Effector CD4-positive, alpha-beta T cell (primary cell): ENCODE data around the gene DPP6.

ENCODE experiments used
- DNase-seq: peaks from one replicate; pipeline ENCODE4 v3.0.0-alpha.2; 2020

DPP6 gene

DNA sequence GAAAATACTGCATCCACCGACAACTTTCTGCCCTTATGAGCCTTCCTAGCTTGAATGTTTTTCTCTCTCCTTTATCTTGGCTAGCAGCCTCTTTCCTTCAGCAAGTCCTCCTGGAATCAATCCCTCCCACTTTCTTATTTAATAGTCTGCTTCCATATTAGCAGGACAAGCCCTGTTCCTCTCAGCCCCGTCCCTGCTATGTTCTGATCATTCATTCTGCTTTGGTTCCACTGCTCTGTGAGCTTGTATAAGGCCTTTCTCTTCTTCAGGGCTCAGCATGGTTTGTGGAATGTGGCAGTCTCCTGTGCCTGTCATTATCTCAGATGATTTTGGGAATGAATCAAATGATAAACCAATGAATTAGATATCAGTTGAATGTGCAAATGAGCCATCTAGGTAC lies 420.1 kb downstream of the DPP6 start:
- DNase-seq = no peak

DNA sequence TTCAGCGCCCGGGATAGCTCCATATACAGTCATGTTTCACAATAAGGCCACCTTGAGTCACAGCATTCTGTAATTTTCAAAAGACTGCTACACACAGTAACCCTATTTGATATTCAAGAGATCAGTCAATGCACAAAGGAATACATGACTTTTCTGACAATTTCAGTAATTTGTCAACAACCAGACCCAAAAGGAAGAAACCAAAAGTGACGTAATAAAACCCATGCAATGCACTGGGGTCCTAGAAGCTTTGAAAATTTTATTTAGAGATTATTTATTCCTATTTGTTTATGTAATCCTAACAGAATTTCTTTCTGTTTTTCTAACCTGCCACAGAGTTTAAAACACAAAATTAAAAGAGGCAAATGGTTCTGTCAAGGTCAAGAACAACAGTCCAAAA lies 421.2 kb downstream of the DPP6 start:
- DNase-seq = no peak

GRCh38 chr7:154474903-154475520 lies 422.8 kb downstream of the DPP6 start:
- no peak for DNase-seq

- no peak for DNase-seq
Observed at GRCh38 chr7:154475864-154476263, 423.7 kb downstream of the DPP6 start.

GRCh38 chr7:154480817-154481216 lies 428.6 kb downstream of the DPP6 start:
- DNase-seq = no peak

- no peak for DNase-seq
Observed at GRCh38 chr7:154482863-154483262, 430.7 kb downstream of the DPP6 start.

GRCh38 chr7:154484406-154484805 lies 432.2 kb downstream of the DPP6 start:
- DNase-seq = no peak

DNA sequence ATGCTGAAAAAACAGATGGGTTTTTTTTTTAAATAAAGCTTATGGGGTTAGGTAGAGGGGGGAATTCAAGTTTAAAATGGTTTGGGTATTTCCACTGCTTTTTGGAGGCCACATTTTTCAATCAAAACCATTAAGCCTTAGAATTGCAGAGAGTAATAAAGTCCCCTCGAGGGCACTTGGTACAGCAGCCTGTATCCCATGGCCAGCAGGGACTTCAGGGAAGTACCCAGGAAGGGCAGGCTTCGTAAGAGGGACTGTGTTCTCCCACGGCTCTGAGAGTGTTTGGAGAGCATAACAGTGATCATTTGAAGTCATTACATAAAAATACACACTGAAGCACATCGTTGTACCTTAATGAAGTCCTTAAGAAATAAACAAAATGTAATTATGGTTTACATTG lies 432.7 kb downstream of the DPP6 start:
- DNase-seq = no peak

GRCh38 chr7:154489897-154490296 lies 437.7 kb downstream of the DPP6 start:
- no peak for DNase-seq

GRCh38 chr7:154493594-154493993 lies 441.4 kb downstream of the DPP6 start:
- DNase-seq = no peak

GRCh38 chr7:154497751-154498150 lies 445.6 kb downstream of the DPP6 start:
- no peak for DNase-seq

DNA sequence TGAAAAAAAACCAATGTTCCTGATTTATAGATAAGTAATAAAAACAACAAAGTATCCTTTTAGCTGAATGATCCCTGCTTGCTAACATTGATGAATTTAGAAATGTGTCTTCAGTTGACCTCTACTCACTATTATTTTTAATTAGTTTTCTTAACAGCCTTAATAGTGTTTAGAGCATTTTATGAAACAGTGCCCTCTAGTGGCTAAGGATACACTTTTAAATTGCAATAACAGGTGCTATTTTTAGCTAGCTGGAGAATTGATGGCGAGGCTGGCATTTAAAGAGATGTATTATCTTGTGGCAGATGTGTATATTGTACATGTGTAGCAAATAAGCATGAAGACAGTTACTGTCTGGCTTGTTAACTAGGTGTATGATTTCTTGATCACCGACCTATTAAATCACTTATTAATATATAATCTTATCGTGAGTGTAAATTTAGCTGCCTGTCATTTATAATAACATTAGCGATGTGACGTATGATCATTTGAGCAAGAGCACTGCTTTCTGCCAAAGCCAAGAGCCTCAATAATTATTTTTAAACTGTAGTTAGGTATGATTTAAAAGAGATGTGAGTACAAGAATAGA lies 451.9 kb downstream of the DPP6 start:
- DNase-seq = no peak

DNA sequence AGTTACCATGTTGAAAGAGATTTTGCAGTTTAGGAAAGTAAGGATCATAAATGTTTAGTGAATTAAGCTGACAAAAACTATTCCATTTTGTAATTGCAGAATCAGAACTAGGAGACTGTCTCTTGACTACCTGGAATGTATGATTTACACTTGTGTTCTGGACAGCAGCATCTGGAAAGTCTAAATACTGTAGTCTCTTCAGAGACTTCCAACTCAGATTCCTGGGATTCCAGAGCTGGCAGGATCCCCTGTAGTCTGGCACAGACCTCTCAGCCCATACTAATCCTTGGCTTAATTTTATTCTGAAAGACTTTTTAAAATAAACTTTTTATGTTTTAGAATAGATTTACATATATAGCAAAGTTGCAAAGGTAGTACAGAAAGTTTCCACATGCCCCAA lies 452.7 kb downstream of the DPP6 start:
- no peak for DNase-seq

GRCh38 chr7:154505362-154505761 lies 453.2 kb downstream of the DPP6 start:
- DNase-seq = no peak

DNA sequence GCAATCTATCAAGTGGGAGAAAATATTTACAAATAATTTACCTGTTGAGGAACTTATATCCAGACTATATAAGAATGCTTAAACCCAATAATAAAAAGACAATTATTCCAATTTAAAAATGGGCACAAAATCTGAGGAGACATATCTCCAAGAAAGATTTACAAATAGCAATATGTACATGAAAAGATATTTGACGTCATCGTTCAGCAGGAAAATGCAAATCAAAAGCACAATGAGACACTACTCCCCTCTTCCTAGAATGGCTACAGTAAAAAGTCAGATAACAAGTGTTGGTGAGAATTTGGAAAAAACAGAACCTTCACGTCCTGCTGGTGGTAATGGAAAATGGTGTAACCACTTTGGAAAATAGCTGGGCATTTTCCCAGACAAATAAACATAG lies 457.0 kb downstream of the DPP6 start:
- no peak for DNase-seq

DNA sequence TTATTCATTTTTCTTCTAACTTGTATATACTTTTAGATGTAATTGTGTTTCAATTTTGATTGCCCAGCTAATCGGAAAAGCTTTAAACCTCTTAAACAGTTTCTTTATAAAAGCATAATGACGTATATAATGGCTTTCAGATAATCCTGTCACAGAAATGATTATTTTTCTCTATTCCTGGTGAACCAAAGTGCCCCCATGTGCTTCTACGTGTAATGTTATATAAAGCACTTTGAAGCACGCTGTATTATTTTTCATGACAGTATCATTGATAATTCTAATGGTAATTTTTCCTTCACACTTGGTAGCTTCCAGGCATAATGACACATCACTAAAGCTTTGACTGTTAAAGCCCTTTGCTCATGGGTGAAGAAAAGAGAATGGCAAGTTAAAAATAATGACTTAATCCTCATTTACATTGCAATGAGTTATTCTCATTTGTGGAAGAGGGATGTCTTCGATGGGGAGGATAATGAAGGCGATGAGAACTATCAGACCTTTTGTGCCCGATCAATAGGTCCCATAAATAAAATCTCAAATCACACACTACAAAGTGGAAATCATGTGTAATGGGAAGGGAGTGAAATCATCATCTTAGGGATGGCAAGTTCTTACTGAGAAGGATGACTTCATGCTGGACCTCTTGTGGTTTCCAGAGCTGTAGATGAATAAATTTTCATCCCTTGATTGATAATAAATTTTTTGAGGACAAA lies 460.1 kb downstream of the DPP6 start:
- DNase-seq = no peak

DNA sequence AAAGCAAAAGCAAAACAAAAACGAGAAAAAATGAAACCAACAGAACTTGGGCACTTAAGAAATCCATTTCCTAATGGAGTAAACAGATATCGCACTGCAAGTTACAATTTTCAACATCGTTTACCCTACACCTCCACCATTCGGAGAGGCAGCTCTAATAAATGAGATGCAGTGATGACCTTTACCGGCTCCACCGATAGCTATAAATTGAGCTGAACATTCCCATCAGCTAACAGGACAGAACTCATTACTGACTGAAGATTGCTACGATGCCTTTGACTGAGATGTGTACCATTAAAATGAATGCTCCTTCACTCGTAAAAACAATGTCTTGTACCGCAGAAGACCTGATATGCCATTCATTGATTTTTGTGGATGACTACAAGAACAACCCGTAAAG lies 465.6 kb downstream of the DPP6 start:
- no peak for DNase-seq

GRCh38 chr7:154519229-154519628 lies 467.0 kb downstream of the DPP6 start:
- no peak for DNase-seq

- DNase-seq = no peak
Observed at GRCh38 chr7:154530136-154530535, 477.9 kb downstream of the DPP6 start.

DNA sequence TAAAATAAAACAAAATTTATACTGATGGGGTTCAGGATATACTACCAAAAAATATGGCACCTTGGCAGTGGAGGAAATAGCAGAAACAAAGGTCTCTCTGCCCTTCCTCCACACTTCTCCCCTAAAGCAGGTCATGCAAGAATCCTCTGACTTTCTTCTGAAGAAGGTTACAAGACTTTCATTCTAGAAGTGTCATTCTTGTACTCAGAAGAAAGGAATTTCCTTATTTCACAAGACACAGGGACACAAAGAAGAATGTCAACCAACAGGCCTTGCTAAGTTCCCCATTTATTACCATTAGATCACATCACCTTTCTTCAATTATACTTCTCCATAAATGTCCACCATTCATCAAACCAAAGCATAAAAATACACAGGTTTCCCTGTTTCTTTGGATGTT lies 480.6 kb downstream of the DPP6 start:
- no peak for DNase-seq

GRCh38 chr7:154540596-154540995 lies 488.4 kb downstream of the DPP6 start:
- no peak for DNase-seq

- DNase-seq = no peak
Observed at GRCh38 chr7:154541606-154542005, 489.4 kb downstream of the DPP6 start.

- DNase-seq = no peak
Observed at GRCh38 chr7:154546946-154547587, 494.9 kb downstream of the DPP6 start.

DNA sequence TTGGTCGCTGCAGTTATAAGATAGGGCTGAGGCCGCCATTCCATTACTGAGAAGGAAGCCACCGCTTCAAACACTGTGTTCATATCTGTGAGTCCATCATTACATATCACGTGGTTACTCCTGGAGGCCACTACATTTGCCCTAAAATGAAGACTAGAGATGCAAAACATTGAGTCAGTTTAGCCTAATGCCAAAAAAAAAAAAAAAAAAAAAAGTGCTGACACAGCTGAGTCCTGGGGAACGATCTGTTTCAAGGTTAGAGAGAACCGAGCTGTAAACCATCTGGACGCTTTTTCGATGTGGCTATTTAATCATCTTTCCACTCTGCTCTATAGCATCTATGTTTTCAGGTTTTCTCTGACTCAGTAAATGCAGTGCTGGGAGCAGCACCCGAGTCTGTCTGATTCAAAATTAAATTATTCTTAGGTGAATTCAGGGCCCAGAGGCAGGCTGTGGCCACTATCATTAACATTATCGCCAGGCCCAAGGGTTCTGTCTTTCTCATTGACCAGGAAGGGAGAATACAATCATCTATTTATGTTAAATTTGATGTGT lies 501.6 kb downstream of the DPP6 start:
- no peak for DNase-seq
